Measurements from ENCODE around the gene LDAH. TPM values are rescaled to one million over a fixed set of nuclear protein-coding genes. Genes with fewer than 3 reads are reported as not detected.

The LDAH gene
- total RNA-seq, 1 experiment from 2014 or later: not detected

DNA sequence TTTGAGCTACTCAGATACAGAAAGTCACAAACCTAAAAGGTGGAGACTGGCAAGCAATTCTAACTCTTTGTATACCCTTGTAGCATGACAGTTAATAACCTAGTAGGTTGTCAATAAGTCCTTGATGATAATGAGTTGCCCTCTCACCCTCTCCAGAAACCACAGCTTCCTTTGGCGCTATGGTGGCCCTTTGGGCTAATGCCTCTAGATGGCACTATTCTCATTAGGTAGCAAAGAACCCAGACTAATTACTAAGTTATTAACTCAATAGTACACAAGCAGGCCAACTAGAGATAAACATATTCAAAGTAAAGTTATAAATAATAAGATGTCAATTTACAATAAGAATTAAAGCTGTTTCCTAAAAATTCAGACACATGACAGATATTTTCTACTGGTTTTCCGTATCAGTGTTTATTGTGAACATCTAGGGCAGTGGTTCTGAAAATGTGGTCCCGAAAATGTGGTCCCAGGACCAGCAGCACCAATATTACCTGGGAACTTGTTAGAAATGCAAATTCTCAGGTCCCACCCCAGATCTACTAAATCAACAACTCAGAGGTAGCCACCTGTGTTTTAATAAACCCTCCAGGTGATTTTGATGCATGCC, 41.1 kb downstream of the LDAH start:
- Histone ChIP-seq H3K9ac (ENCODE audit: low read length) (no peak overlapping the region), H3K4me3 (ENCODE audit: low read length) (no peak overlapping the region), H3K9me2 (replicated peaks; ENCODE audit: low read length) (no peaks in the 10 kb centered on the region), H2AFZ (ENCODE audit: low read length) (no peak overlapping the region), H3K79me2 (ENCODE audit: low read length) (no peaks in the 10 kb centered on the region), H3K9me3 (ENCODE audit: low read length) (no peaks in the 10 kb centered on the region), H3K4me2 (ENCODE audit: low read length) (no peak overlapping the region), H4K20me1 (ENCODE audit: low read length) (no peaks in the 10 kb centered on the region), H3K27ac (ENCODE audit: low read length) (no peak overlapping the region), H3K36me3 (ENCODE audit: low read depth, low read length) (no peaks in the 10 kb centered on the region), H3F3A (ENCODE audit: low read length, unreplicated experiment) (no peaks in the 10 kb centered on the region), H3K27me3 (ENCODE audit: low read length) (peaks cover 52% of the 10 kb centered on the region), H3K4me1 (ENCODE audit: insufficient read depth, low read length) (no peaks in the 10 kb centered on the region)
- intact Hi-C loops (cut with micrococcal nuclease): loop anchor here (1.0 kb wide), 1 partner anchor 182 kb away; no protein-coding TSS in a partner anchor
- peak; percentile 63 for DNase-seq
- CTCF ChIA-PET: interaction anchor here (0.6 to 1.6 kb wide), 4 partner anchors 78 to 189 kb away, joined by 3 to 5 read pairs (median 4); no protein-coding TSS in a partner anchor
- no TSS peak for BruUV-seq (replicated peaks)
- POLR2A ChIA-PET (ENCODE audit: unreplicated experiment): no interaction called here
- TF ChIP-seq CTCF (conservative IDR thresholded peaks at IDR 0.05; ENCODE audit: low read depth, low read length): peak; percentile 87
- TF ChIP-seq EZH2phosphoT487 (IDR thresholded peaks at IDR 0.05; ENCODE audit: borderline replicate concordance, low read length): no peak
- no peak for TF ChIP-seq EZH2 (IDR thresholded peaks at IDR 0.05; ENCODE audit: low read length, unreplicated experiment)
- ATAC-seq: peak; percentile 65

- no peaks in the 10 kb centered on the region for H3K9me2 ChIP-seq (replicated peaks; ENCODE audit: low read length)
- intact Hi-C loops (cut with micrococcal nuclease): no loop called here
- no peak for DNase-seq
- H3K27me3 ChIP-seq (ENCODE audit: low read length): peaks cover 56% of the 10 kb centered on the region
- no peaks in the 10 kb centered on the region for H3F3A ChIP-seq (ENCODE audit: low read length, unreplicated experiment)
- BruUV-seq (replicated peaks): no TSS peak
- H2AFZ ChIP-seq (ENCODE audit: low read length): no peak overlapping the region
- no peaks in the 10 kb centered on the region for H3K9me3 ChIP-seq (ENCODE audit: low read length)
- no peak overlapping the region for H3K4me3 ChIP-seq (ENCODE audit: low read length)
- ATAC-seq: no peak
- no peak overlapping the region for H3K4me2 ChIP-seq (ENCODE audit: low read length)
- no peaks in the 10 kb centered on the region for H3K36me3 ChIP-seq (ENCODE audit: low read depth, low read length)
- ChIA-PET POLR2A (ENCODE audit: unreplicated experiment) (no interaction called here), CTCF (no interaction called here)
- H3K9ac ChIP-seq (ENCODE audit: low read length): no peak overlapping the region
- H3K27ac ChIP-seq (ENCODE audit: low read length): no peak overlapping the region
- H3K79me2 ChIP-seq (ENCODE audit: low read length): no peaks in the 10 kb centered on the region
- H3K4me1 ChIP-seq (ENCODE audit: insufficient read depth, low read length): no peaks in the 10 kb centered on the region
- no peak for TF ChIP-seq EZH2 (IDR thresholded peaks at IDR 0.05; ENCODE audit: low read length, unreplicated experiment)
- TF ChIP-seq CTCF (conservative IDR thresholded peaks at IDR 0.05; ENCODE audit: low read depth, low read length): no peak
- TF ChIP-seq EZH2phosphoT487 (IDR thresholded peaks at IDR 0.05; ENCODE audit: borderline replicate concordance, low read length): no peak
- H4K20me1 ChIP-seq (ENCODE audit: low read length): no peaks in the 10 kb centered on the region
Measured at GRCh38 chr2:20771299-20771698, 51.6 kb downstream of the LDAH start.

DNA sequence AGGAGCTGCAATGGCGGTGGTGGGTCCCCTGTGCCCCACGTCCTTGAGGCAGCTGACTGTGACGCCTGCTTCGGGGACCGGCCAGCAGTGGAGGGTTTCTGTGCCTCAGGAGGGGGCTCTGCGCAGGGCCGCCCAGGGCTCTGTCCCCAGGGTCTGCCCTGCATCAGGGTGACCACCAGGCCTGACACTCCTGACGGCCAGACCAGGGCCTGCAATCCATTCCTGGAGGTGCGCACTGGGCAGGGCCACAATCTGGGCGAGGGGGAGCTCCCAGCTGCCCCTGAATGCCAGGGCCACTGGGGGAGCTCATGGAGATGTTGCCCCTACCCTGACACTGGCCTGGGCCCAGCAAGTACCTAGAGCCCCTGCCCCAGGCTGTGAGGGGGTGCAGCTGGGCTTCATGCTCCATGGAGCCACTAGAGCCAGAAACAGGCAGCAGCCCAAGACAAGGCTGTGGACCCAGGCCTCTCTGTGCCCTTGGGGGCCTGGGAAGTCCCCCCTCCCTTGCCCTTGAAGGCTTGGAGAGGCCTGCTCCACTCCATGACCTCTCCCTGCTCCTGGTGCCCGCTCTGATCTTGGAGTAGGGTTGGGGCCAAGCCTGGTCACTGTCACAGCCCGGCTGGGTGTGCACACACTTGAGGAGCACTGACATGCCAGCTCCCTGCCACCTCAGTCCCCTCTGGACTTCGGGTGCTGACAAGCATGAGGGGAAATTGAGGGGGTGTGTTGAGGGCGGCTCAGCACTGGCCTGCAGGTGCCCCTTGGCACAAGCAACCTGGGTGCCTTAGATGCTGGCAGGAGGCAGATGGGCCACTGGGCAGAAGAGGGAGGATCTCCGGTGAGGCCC, 55.9 kb downstream of the LDAH start:
- no TSS peak for BruUV-seq (replicated peaks)
- H2AFZ ChIP-seq (ENCODE audit: low read length): no peak overlapping the region
- CTCF ChIA-PET: no interaction called here
- intact Hi-C loops (cut with micrococcal nuclease): no loop called here
- no peak overlapping the region for H3K4me2 ChIP-seq (ENCODE audit: low read length)
- no peak for DNase-seq
- POLR2A ChIA-PET (ENCODE audit: unreplicated experiment): no interaction called here
- H4K20me1 ChIP-seq (ENCODE audit: low read length): no peaks in the 10 kb centered on the region
- H3K9me2 ChIP-seq (replicated peaks; ENCODE audit: low read length): no peaks in the 10 kb centered on the region
- ATAC-seq: no peak
- H3K9ac ChIP-seq (ENCODE audit: low read length): no peak overlapping the region
- H3K4me1 ChIP-seq (ENCODE audit: insufficient read depth, low read length): no peaks in the 10 kb centered on the region
- H3K27ac ChIP-seq (ENCODE audit: low read length): no peak overlapping the region
- H3K36me3 ChIP-seq (ENCODE audit: low read depth, low read length): no peaks in the 10 kb centered on the region
- no peaks in the 10 kb centered on the region for H3K79me2 ChIP-seq (ENCODE audit: low read length)
- no peaks in the 10 kb centered on the region for H3K9me3 ChIP-seq (ENCODE audit: low read length)
- TF ChIP-seq CTCF (conservative IDR thresholded peaks at IDR 0.05; ENCODE audit: low read depth, low read length): no peak
- TF ChIP-seq EZH2phosphoT487 (IDR thresholded peaks at IDR 0.05; ENCODE audit: borderline replicate concordance, low read length): no peak
- TF ChIP-seq EZH2 (IDR thresholded peaks at IDR 0.05; ENCODE audit: low read length, unreplicated experiment): no peak
- H3K27me3 ChIP-seq (ENCODE audit: low read length): peaks cover 19% of the 10 kb centered on the region
- H3K4me3 ChIP-seq (ENCODE audit: low read length): no peak overlapping the region
- H3F3A ChIP-seq (ENCODE audit: low read length, unreplicated experiment): no peaks in the 10 kb centered on the region
